GM21737 (cell line): Measurements from ENCODE around the gene PDE6C.

Experiments used
- ATAC-seq: cut with Tn5 transposase; IDR thresholded peaks from one replicate; pipeline ENCODE4 v1.9.1; 2021; ENCODE audit warnings: mild to moderate bottlenecking, moderate library complexity; ENCODE audit not compliant: unreplicated experiment

PDE6C gene

GRCh38 chr10:93701866-93702209 is 89.5 kb downstream of the PDE6C start:
- peak; percentile 8 for ATAC-seq

DNA sequence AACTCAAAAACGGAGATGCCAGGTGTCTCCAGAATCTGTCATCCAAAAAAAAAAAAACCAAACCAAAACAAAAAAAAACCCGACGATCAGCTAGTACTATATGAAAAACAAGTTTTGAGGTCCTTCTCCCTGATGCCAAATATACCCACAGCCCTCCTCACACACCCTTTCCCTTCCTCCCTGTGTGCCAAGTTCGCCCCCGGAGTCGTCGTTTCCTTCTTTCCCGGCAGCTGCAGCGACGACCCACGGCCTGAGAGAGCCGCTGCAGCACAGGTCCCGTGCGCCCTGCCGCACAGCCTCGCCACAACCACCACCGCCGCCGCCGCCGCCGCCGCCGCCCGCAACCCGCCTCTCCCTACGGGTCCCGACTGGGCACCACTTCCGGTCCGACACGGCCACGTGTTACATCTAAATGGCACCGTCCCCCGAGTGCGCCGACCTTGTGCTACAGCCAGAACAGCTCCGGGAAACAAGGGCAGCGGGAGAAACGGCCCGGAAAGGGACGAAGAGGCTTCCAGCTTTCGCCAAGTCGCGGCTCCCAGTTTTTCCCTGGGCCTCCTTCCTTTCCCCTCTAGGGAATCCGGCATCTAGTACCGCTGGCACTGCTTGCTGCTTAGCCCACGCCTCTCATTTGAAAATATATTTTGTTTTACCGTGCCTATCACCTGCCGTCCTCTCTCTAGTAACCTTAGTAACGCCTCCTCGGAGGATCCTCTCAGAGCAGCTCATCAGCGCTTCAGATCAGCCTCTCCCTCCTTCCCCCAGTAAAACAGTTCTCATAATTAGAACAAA is 90.1 kb downstream of the PDE6C start, which contains the start of gene FRA10AC1:
TSS of gene FRA10AC1 (minus strand) at position 383 of the 792 bp plus-strand sequence. CDS start 2,486 bp downstream, outside the sequence.
- peak; percentile 75 for ATAC-seq

GRCh38 chr10:93703066-93703465 is 90.7 kb downstream of the PDE6C start:
- ATAC-seq, result no peak

GRCh38 chr10:93703841-93704240 is 91.5 kb downstream of the PDE6C start:
- no peak for ATAC-seq

- no peak for ATAC-seq
These were observed 92.1 kb downstream of the PDE6C start for GRCh38 chr10:93704451-93704850.

- no peak for ATAC-seq
These were observed 95.3 kb downstream of the PDE6C start for GRCh38 chr10:93707623-93708022.

DNA sequence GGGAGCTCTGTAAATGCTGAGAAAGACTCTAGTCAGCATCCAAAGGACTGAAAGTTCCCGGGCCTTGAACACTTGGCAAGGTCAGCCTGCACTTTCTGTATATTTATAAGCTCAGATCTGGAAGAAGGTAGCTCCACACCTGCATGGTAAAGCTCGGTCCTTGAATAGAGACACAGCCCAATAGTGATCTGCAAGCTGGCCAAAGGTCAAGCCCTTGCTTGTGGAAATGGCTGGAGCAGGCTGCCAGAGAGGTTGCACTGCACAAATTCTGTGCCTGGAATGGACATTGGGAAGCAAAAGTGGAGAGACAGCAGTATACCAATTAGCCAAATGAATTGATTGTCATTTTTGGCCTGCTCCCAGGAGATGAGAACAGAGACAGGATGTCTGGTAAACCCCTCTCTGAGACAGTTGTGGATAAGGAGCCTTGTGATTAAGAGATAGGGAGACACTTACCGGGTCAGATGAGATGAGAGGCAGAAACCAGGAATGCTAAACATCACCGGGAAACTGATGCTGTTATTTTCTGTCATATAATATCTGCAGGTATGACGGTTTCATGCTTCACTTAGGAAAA is 98.1 kb downstream of the PDE6C start:
- ATAC-seq, result no peak

- ATAC-seq, result no peak
These were observed 99.6 kb downstream of the PDE6C start for GRCh38 chr10:93711891-93712290.

DNA sequence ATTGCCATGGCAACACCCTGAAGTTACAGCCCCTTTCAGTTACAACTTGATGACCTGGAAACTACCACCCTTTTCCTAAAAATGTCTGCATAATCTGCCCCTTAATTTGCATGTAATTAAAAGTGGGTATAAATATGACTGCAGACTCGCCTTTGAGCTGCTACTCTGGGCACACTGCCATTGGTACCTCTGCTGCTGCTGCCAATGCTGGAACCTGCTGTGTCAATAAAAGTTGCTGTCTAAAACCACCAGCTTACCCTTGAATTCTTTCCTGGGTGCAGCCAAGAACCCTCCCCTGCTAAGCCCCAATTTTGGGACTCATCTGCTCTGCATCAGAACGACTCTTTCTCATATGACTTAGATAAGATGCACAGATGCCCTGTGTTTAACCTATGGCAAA is 100.3 kb downstream of the PDE6C start:
- no peak for ATAC-seq

GRCh38 chr10:93715345-93715744 is 103.0 kb downstream of the PDE6C start:
- ATAC-seq, result peak; percentile 71
